ENCODE results near the gene HMCN2.

DNA sequence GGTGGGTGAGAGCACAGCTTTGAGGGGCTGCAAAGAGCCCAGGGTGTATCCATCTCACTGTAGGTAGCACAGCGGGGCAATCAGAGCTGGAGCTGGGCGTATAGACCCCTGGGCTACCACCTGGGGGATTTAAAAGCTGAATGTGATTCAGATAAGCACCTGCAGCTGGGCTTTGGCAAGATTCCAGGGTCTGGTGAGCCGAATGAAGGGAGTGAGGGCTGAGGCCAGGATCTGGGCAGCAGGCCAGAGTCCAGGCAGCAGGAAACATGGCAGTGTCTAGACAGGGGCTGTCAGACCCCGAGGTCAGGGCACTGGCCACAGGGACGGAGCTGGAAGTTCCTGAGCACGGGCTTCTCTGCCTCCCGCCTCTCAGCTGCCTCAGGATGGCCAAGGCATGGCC, 187.9 kb downstream of the HMCN2 start:
- TF ChIP-seq POLR2A (IDR thresholded peaks at IDR 0.05; ENCODE audit: low read length) = no peak
- TF ChIP-seq GATA1 (IDR thresholded peaks at IDR 0.05; ENCODE audit: low read depth, low read length) = no peak

Measured in erythroblast (primary cell).